ENCODE data around the gene KRTAP3-3.
A peak's percentile ranks its signal among the peaks of the same experiment; 100 is the strongest.

The KRTAP3-3 gene

GRCh38 chr17:40980596-40980995 is 13.4 kb downstream of the KRTAP3-3 start:
- Histone ChIP-seq H3K4me3 (ENCODE audit: low read depth in 1 of 2, low read length in 2 of 2) (no peak overlapping the region), H3K27me3 (ENCODE audit: low read depth, low read length) (no peaks in the 10 kb centered on the region), H3K36me3 (ENCODE audit: control insufficient read depth in 1 of 2, insufficient read depth in 2 of 2, low read length in 2 of 2) (no peaks in the 10 kb centered on the region), H3K9me3 (ENCODE audit: control insufficient read depth in 1 of 2, low read length in 2 of 2) (no peaks in the 10 kb centered on the region), H3K4me1 (ENCODE audit: control insufficient read depth in 1 of 2, insufficient read depth in 2 of 2, low read length in 2 of 2) (peaks cover 0 to 7% of the 10 kb centered on the region in 2 donors), H3K27ac (ENCODE audit: low read length) (no peak overlapping the region)

- no peak overlapping the region for H3K27ac ChIP-seq (ENCODE audit: low read length)
- H3K27me3 ChIP-seq (ENCODE audit: low read depth, low read length): no peaks in the 10 kb centered on the region
- H3K4me1 ChIP-seq (ENCODE audit: control insufficient read depth in 1 of 2, insufficient read depth in 2 of 2, low read length in 2 of 2): peaks cover 0 to 7% of the 10 kb centered on the region in 2 donors
- H3K36me3 ChIP-seq (ENCODE audit: control insufficient read depth in 1 of 2, insufficient read depth in 2 of 2, low read length in 2 of 2): no peaks in the 10 kb centered on the region
- no peaks in the 10 kb centered on the region for H3K9me3 ChIP-seq (ENCODE audit: control insufficient read depth in 1 of 2, low read length in 2 of 2)
- H3K4me3 ChIP-seq (ENCODE audit: low read depth in 1 of 2, low read length in 2 of 2): no peak overlapping the region
Measured at GRCh38 chr17:40980117-40980516, 13.8 kb downstream of the KRTAP3-3 start.

- Histone ChIP-seq H3K27ac (ENCODE audit: low read length) (no peak overlapping the region), H3K9me3 (ENCODE audit: control insufficient read depth in 1 of 2, low read length in 2 of 2) (no peaks in the 10 kb centered on the region), H3K4me3 (ENCODE audit: low read depth in 1 of 2, low read length in 2 of 2) (no peak overlapping the region), H3K27me3 (ENCODE audit: low read depth, low read length) (no peaks in the 10 kb centered on the region), H3K36me3 (ENCODE audit: control insufficient read depth in 1 of 2, insufficient read depth in 2 of 2, low read length in 2 of 2) (no peaks in the 10 kb centered on the region), H3K4me1 (ENCODE audit: control insufficient read depth in 1 of 2, insufficient read depth in 2 of 2, low read length in 2 of 2) (peaks cover 0 to 7% of the 10 kb centered on the region in 2 donors)
Measured at GRCh38 chr17:40978575-40979151, 15.3 kb downstream of the KRTAP3-3 start.

GRCh38 chr17:40975516-40975915 is 18.4 kb downstream of the KRTAP3-3 start:
- H3K27ac ChIP-seq (ENCODE audit: low read length): no peak overlapping the region

GRCh38 chr17:40974366-40974765 is 19.6 kb downstream of the KRTAP3-3 start:
- no peaks in the 10 kb centered on the region for H3K9me3 ChIP-seq (ENCODE audit: control insufficient read depth in 1 of 2, low read length in 2 of 2)
- no peaks in the 10 kb centered on the region for H3K27me3 ChIP-seq (ENCODE audit: low read depth, low read length)
- no peak overlapping the region for H3K4me3 ChIP-seq (ENCODE audit: low read depth in 1 of 2, low read length in 2 of 2)
- H3K36me3 ChIP-seq (ENCODE audit: control insufficient read depth in 1 of 2, insufficient read depth in 2 of 2, low read length in 2 of 2): no peaks in the 10 kb centered on the region
- no peak overlapping the region for H3K27ac ChIP-seq (ENCODE audit: low read length)
- H3K4me1 ChIP-seq (ENCODE audit: control insufficient read depth in 1 of 2, insufficient read depth in 2 of 2, low read length in 2 of 2): no peaks in the 10 kb centered on the region

More at GRCh38 chr17:40975516-40975915, 18.4 kb downstream of the KRTAP3-3 start:
- H3K4me3 ChIP-seq (ENCODE audit: low read depth in 1 of 2, low read length in 2 of 2): no peak overlapping the region
- peaks cover 0 to 1% of the 10 kb centered on the region in 2 donors for H3K4me1 ChIP-seq (ENCODE audit: control insufficient read depth in 1 of 2, insufficient read depth in 2 of 2, low read length in 2 of 2)
- H3K36me3 ChIP-seq (ENCODE audit: control insufficient read depth in 1 of 2, insufficient read depth in 2 of 2, low read length in 2 of 2): no peaks in the 10 kb centered on the region
- no peaks in the 10 kb centered on the region for H3K27me3 ChIP-seq (ENCODE audit: low read depth, low read length)
- no peaks in the 10 kb centered on the region for H3K9me3 ChIP-seq (ENCODE audit: control insufficient read depth in 1 of 2, low read length in 2 of 2)

- no peaks in the 10 kb centered on the region for H3K9me3 ChIP-seq (ENCODE audit: control insufficient read depth in 1 of 2, low read length in 2 of 2)
- H3K4me1 ChIP-seq (ENCODE audit: control insufficient read depth in 1 of 2, insufficient read depth in 2 of 2, low read length in 2 of 2): no peaks in the 10 kb centered on the region
Measured at GRCh38 chr17:40967582-40967981, 26.4 kb downstream of the KRTAP3-3 start.

GRCh38 chr17:40966848-40967247 is 27.1 kb downstream of the KRTAP3-3 start, which contains the start of gene KRT39:
KRT39 (minus strand) TSS chr17:40966948; CDS start chr17:40966856, 92 bp downstream.
- no peak within 1 kb of the TSS for H3K4me3 ChIP-seq (ENCODE audit: low read depth in 1 of 2, low read length in 2 of 2)
- H3K27ac ChIP-seq (ENCODE audit: low read length): no peak within 1 kb of the TSS
- no peaks in the 10 kb centered on the region for H3K9me3 ChIP-seq (ENCODE audit: control insufficient read depth in 1 of 2, low read length in 2 of 2)
- H3K27me3 ChIP-seq (ENCODE audit: low read depth, low read length): no peaks in the 10 kb centered on the region
- no peaks in the 10 kb centered on the region for H3K36me3 ChIP-seq (ENCODE audit: control insufficient read depth in 1 of 2, insufficient read depth in 2 of 2, low read length in 2 of 2)
- H3K4me1 ChIP-seq (ENCODE audit: control insufficient read depth in 1 of 2, insufficient read depth in 2 of 2, low read length in 2 of 2): no peaks in the 10 kb centered on the region

More at GRCh38 chr17:40967582-40967981, 26.4 kb downstream of the KRTAP3-3 start:
- no peaks in the 10 kb centered on the region for H3K27me3 ChIP-seq (ENCODE audit: low read depth, low read length)
- H3K4me3 ChIP-seq (ENCODE audit: low read depth in 1 of 2, low read length in 2 of 2): no peak overlapping the region
- no peaks in the 10 kb centered on the region for H3K36me3 ChIP-seq (ENCODE audit: control insufficient read depth in 1 of 2, insufficient read depth in 2 of 2, low read length in 2 of 2)
- no peak overlapping the region for H3K27ac ChIP-seq (ENCODE audit: low read length)

- Histone ChIP-seq H3K9me3 (ENCODE audit: control insufficient read depth in 1 of 2, low read length in 2 of 2) (no peaks in the 10 kb centered on the region), H3K4me3 (ENCODE audit: low read depth in 1 of 2, low read length in 2 of 2) (no peak overlapping the region), H3K27ac (ENCODE audit: low read length) (no peak overlapping the region), H3K27me3 (ENCODE audit: low read depth, low read length) (no peaks in the 10 kb centered on the region), H3K36me3 (ENCODE audit: control insufficient read depth in 1 of 2, insufficient read depth in 2 of 2, low read length in 2 of 2) (no peaks in the 10 kb centered on the region), H3K4me1 (ENCODE audit: control insufficient read depth in 1 of 2, insufficient read depth in 2 of 2, low read length in 2 of 2) (no peaks in the 10 kb centered on the region)
Measured at GRCh38 chr17:40963838-40964237, 30.1 kb downstream of the KRTAP3-3 start.

GRCh38 chr17:40962059-40962561 is 31.9 kb downstream of the KRTAP3-3 start:
- H3K4me1 ChIP-seq (ENCODE audit: control insufficient read depth in 1 of 2, insufficient read depth in 2 of 2, low read length in 2 of 2): no peaks in the 10 kb centered on the region
- no peaks in the 10 kb centered on the region for H3K9me3 ChIP-seq (ENCODE audit: control insufficient read depth in 1 of 2, low read length in 2 of 2)
- H3K4me3 ChIP-seq (ENCODE audit: low read depth in 1 of 2, low read length in 2 of 2): no peak overlapping the region
- H3K27me3 ChIP-seq (ENCODE audit: low read depth, low read length): no peaks in the 10 kb centered on the region
- no peaks in the 10 kb centered on the region for H3K36me3 ChIP-seq (ENCODE audit: control insufficient read depth in 1 of 2, insufficient read depth in 2 of 2, low read length in 2 of 2)
- H3K27ac ChIP-seq (ENCODE audit: low read length): no peak overlapping the region

- no peaks in the 10 kb centered on the region for H3K27me3 ChIP-seq (ENCODE audit: low read depth, low read length)
- H3K4me3 ChIP-seq (ENCODE audit: low read depth in 1 of 2, low read length in 2 of 2): no peak overlapping the region
- H3K4me1 ChIP-seq (ENCODE audit: control insufficient read depth in 1 of 2, insufficient read depth in 2 of 2, low read length in 2 of 2): no peaks in the 10 kb centered on the region
- no peaks in the 10 kb centered on the region for H3K9me3 ChIP-seq (ENCODE audit: control insufficient read depth in 1 of 2, low read length in 2 of 2)
- H3K27ac ChIP-seq (ENCODE audit: low read length): no peak overlapping the region
- no peaks in the 10 kb centered on the region for H3K36me3 ChIP-seq (ENCODE audit: control insufficient read depth in 1 of 2, insufficient read depth in 2 of 2, low read length in 2 of 2)
Measured at GRCh38 chr17:40961591-40961990, 32.4 kb downstream of the KRTAP3-3 start.

- Histone ChIP-seq H3K4me1 (ENCODE audit: control insufficient read depth in 1 of 2, insufficient read depth in 2 of 2, low read length in 2 of 2) (no peaks in the 10 kb centered on the region), H3K27me3 (ENCODE audit: low read depth, low read length) (no peaks in the 10 kb centered on the region), H3K36me3 (ENCODE audit: control insufficient read depth in 1 of 2, insufficient read depth in 2 of 2, low read length in 2 of 2) (no peaks in the 10 kb centered on the region), H3K4me3 (ENCODE audit: low read depth in 1 of 2, low read length in 2 of 2) (peak overlapping the region in 1 of 2 donors; percentile 32), H3K9me3 (ENCODE audit: control insufficient read depth in 1 of 2, low read length in 2 of 2) (no peaks in the 10 kb centered on the region), H3K27ac (ENCODE audit: low read length) (no peak overlapping the region)
Measured at GRCh38 chr17:40960144-40960543, 33.8 kb downstream of the KRTAP3-3 start.
